Lower lobe of right lung (tissue), 2 donors: Measurements from ENCODE around the gene GPS2. TPM values are rescaled to one million over a fixed set of nuclear protein-coding genes. Genes with fewer than 3 reads are reported as not detected.
A peak's percentile ranks its signal among the peaks of the same experiment; 100 is the strongest.

ENCODE experiments used
- ATAC-seq, 2 donors: fragments of 200-7000 bp; cut with Tn5 transposase; one replicate each; pipeline ENCODE4 v1.9.1; 2020 to 2022; ENCODE audit warnings: mild to moderate bottlenecking in 2 of 2, moderate library complexity in 2 of 2
- DNase-seq: peaks from one replicate; pipeline ENCODE4 v3.0.0-alpha.2; 2020
- H3K27ac ChIP-seq: fragments of 200-600 bp; one replicate; pipeline ENCODE4 v1.8.0; 2022
- H3K27me3 ChIP-seq: fragments of 200-600 bp; one replicate; pipeline ENCODE4 v1.8.0; 2022; ENCODE audit warnings: low read depth
- H3K36me3 ChIP-seq: fragments of 200-600 bp; one replicate; pipeline ENCODE4 v1.8.0; 2022; ENCODE audit warnings: mild to moderate bottlenecking
- H3K4me1 ChIP-seq: fragments of 200-600 bp; one replicate; pipeline ENCODE4 v1.8.0; 2022
- H3K4me3 ChIP-seq: fragments of 200-600 bp; one replicate; pipeline ENCODE4 v1.8.0; 2022; ENCODE audit warnings: mild to moderate bottlenecking
- H3K9me3 ChIP-seq: fragments of 200-600 bp; one replicate; pipeline ENCODE4 v1.8.0; 2022
- intact Hi-C: fragments of 100-400 bp; cut with DNase I; formaldehyde crosslinking; loops from one replicate; pipeline ENCODE4 v1.11.0; 2022
- total RNA-seq: library from RNA; stranded (reverse); fragmentation: NEBNext Ultra II Directional; extraction: Animal tissue kit (Norgen Biotek cat#: 25700); gene quantifications from one replicate; pipeline ENCODE4 v1.2.1, GENCODE V29; 2021
- TF ChIP-seq, protein P1 (sequence below): fragments of 200-600 bp; IDR thresholded peaks from one replicate; pipeline ENCODE4 v1.8.0; 2022; ENCODE audit warnings: antibody characterized with exemption, mild to moderate bottlenecking
- donor health status: DM: no; HTN: yes; CAD: no; lungs with severe emphysema.

GPS2 gene
- total RNA-seq, 1 donor from 2014 or later, result 66.6 TPM

DNA sequence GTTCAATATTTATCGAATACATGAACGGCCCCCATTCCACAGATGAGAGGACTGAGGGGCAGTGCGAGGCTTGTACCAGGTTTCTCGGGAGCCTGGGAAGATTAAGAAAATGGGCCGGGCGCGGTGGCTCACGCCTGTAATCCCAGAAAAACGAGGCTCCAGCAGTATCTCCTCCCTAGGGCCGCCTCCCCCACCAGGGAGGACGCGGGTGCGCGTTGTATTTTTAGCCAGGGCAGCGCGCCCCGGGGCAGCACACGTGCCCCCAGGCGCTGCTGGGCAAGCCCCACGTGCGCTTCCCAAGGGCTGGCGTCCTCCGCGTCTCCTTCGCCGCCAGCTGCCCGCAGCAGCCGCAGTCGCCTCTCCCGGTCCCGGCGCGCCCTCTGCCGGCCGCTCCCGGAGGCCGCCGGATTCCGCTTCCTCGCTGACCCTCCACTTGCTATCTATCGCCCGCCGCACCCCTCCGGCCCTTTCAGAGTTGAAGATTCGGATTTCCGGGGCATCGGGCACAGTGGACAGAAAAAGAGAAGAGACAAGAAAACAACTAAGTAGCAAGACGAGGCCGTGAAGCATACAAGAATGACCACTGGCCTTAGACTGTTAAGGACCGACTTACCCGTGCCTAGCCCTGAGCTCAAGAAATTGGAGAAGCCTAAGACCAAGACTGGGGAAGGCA is 18.8 kb downstream of the GPS2 start:
- Histone ChIP-seq H3K4me1 (peaks cover 29% of the 10 kb centered on the region), H3K27ac (no peak overlapping the region)
- intact Hi-C loops, result no loop called here

DNA sequence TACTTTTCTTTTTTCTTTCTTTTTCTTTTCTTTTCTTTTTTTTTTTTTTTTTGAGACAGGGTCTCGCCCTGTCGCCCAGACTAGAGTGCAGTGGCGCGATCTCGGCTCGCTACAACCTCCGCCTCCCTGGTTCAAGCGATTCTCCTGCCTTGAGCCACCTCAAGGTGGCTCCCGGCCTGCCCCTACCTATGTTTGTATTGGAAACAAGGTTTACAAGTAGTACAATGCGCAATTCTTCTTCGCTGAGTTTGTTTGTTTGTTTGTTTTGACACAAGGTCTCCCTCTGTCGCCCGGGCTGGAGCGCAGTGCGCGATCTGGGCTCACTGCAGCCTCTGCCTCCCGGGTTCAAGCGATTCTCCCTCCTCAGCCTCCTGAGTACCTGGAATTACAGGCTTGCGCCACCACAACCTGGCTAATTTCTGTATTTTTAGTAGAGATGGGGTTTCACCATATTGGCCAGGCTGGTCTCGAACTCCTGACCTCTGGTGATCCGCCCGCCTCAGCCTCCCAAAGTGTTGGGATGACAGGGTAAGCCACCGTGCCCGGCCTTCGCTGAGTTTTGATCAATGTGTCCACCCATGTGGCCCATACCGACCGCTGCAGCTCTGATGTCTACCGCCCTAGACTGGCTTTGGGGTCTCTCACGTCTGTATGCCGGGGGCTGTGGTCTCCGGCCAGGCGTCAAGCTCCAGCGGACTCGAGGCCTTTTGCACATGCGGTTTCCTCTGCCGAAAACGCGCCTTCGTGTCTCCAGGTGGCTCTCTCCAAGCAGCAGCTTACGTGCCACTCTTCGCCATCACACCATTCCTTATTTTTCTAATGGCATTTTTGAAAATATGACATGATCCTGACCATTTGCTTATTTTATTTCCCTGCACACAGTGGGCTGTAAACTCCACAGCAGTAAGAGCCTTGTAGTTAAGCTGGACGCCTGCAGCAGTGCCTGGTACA is 19.7 kb downstream of the GPS2 start:
- intact Hi-C loops, result no loop called here
- peaks cover 49% of the 10 kb centered on the region for H3K27me3 ChIP-seq

More for the DNA sequence above, 18.8 kb downstream of the GPS2 start:
- TF ChIP-seq, protein P1, sequence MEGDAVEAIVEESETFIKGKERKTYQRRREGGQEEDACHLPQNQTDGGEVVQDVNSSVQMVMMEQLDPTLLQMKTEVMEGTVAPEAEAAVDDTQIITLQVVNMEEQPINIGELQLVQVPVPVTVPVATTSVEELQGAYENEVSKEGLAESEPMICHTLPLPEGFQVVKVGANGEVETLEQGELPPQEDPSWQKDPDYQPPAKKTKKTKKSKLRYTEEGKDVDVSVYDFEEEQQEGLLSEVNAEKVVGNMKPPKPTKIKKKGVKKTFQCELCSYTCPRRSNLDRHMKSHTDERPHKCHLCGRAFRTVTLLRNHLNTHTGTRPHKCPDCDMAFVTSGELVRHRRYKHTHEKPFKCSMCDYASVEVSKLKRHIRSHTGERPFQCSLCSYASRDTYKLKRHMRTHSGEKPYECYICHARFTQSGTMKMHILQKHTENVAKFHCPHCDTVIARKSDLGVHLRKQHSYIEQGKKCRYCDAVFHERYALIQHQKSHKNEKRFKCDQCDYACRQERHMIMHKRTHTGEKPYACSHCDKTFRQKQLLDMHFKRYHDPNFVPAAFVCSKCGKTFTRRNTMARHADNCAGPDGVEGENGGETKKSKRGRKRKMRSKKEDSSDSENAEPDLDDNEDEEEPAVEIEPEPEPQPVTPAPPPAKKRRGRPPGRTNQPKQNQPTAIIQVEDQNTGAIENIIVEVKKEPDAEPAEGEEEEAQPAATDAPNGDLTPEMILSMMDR, result peak; percentile 97
- Histone ChIP-seq H3K9me3 (no peaks in the 10 kb centered on the region), H3K36me3 (no peaks in the 10 kb centered on the region), H3K27me3 (peaks cover 49% of the 10 kb centered on the region), H3K4me3 (peak overlapping the region; percentile 28)
- peak; percentile 89 for DNase-seq
- ATAC-seq, result peak; percentile 89 to 94

DNA sequence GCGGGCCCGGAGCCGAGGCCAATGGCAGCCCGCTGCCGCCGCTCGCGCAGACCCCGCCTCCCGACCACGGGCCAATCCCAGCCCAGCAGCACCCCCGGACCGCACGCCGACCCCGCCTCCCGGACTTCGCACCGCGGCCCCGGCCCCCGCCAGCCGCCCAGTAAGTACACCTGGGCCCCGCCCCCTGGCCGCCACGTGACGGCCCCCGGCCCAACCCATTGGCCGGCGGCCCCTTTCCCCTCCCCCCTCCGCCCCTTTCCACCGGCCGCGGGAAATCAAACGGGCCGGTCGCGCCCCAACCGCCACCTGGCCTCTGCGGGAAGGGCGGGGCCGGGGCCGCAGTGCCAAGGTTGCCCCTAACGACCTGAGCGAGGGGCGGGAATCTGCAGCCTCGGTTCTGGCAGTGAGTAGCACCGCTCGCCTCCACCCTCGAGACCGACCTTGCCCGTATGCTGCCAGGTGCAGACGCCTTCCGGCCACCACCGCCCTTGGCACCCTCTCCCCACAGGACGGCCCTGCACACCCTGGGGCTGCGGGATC is 20.5 kb downstream of the GPS2 start, which contains the start of gene YBX2:
TSS of gene YBX2 (minus strand) at position 26 of the 540 bp plus-strand sequence. CDS start 139 bp downstream, outside the sequence.
- DNase-seq (peak; percentile 69), ATAC-seq (peak; percentile 61 to 70)
- TF ChIP-seq, protein P1, result no peak
- H3K27ac ChIP-seq, result no peak within 1 kb of the TSS
- peak within 1 kb of the TSS; percentile 47 for H3K4me3 ChIP-seq
- H3K4me1 ChIP-seq, result peaks cover 29% of the 10 kb centered on the region
- intact Hi-C loops, result no loop called here
- H3K27me3 ChIP-seq, result peaks cover 49% of the 10 kb centered on the region
- no peaks in the 10 kb centered on the region for H3K9me3 ChIP-seq
- H3K36me3 ChIP-seq, result no peaks in the 10 kb centered on the region

More for the DNA sequence above, 19.7 kb downstream of the GPS2 start:
- H3K9me3 ChIP-seq, result no peaks in the 10 kb centered on the region
- peaks cover 29% of the 10 kb centered on the region for H3K4me1 ChIP-seq
- TF ChIP-seq, protein P1, result no peak
- no peaks in the 10 kb centered on the region for H3K36me3 ChIP-seq
- H3K27ac ChIP-seq, result no peak overlapping the region
- peak overlapping the region; percentile 47 for H3K4me3 ChIP-seq
- ATAC-seq, result no peak
- DNase-seq, result no peak

DNA sequence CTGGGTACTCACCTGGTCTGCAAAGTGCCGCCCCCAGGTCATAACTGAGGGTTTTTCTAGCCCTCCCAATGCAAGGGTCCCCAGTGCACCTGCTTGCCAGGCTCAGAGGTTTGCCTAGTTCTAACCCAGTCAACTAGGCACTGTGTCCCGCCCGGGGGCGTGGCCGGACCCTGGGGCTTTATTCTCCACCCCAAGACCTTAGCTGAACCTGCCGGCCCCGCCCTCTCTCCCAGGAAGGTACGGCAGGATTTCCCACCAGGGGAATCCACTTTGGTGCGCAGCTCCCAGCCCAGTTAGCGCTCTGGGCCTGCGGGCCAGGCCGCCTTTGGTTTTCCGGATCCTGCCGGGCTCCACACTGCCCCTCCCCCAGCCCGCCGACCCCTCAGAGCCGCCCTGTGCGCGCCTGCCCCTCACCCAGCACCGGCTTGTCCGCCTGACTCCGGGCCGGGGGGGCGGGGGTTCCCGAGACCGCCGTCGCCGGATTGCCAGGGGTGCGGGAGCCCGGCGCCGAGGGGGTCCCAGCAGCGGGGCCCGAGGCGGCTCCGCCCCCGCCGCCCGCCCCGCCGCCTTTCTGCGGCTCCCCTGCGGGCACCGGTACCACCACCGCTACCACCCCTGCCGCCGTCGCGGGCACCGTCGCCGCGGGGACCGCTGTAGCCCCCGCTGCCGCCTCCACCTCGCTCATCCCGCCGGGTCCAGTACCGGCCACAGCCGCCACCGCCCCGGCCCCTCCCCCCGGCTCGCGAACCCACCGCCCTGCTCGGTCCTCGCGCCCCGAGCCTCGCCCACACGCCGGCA is 21.1 kb downstream of the GPS2 start:
- TF ChIP-seq, protein P1, result no peak
- no peaks in the 10 kb centered on the region for H3K9me3 ChIP-seq
- H3K27ac ChIP-seq, result no peak overlapping the region
- DNase-seq, result peak; percentile 67
- H3K36me3 ChIP-seq, result no peaks in the 10 kb centered on the region
- intact Hi-C loops, result no loop called here
- H3K27me3 ChIP-seq, result peaks cover 49% of the 10 kb centered on the region
- H3K4me1 ChIP-seq, result peaks cover 29% of the 10 kb centered on the region
- H3K4me3 ChIP-seq, result peak overlapping the region; percentile 47
- no peak for ATAC-seq

DNA sequence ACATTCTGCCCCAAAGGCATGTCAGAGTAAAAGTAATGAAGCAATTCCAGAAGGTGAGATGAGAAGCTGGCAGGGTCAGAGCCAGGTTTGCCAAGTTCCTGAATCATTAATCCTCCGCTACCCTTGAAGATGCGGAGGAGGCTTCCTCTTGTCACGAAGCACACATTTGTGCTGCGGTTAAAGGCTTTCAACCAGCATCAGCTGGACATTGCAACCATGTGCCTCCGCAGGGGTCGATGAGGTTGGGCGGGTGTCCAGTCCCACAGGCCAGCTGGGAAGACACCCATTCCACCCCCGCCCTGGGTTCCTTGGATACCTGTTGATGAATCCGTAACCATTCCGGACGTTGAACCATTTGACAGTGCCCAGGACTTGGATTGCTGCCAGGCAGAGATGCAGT is 22.0 kb downstream of the GPS2 start:
- H3K27me3 ChIP-seq, result peaks cover 52% of the 10 kb centered on the region
- H3K9me3 ChIP-seq, result no peaks in the 10 kb centered on the region
- ATAC-seq, result no peak
- no peak overlapping the region for H3K27ac ChIP-seq
- DNase-seq, result peak; percentile 38
- TF ChIP-seq, protein P1, result no peak
- peaks cover 29% of the 10 kb centered on the region for H3K4me1 ChIP-seq
- intact Hi-C loops, result no loop called here
- no peaks in the 10 kb centered on the region for H3K36me3 ChIP-seq
- H3K4me3 ChIP-seq, result no peak overlapping the region
